HG03196 (cell line): Measurements from ENCODE around the gene ACAP2.
"Not testable (repeated sequence)": the region's sequence is repeated elsewhere in the genome, so short reads cannot be mapped to it uniquely, and the experiment has no call there.

Experiments
- ATAC-seq: cut with Tn5 transposase; IDR thresholded peaks from one replicate; pipeline ENCODE4 v1.9.1; 2021; ENCODE audit not compliant: unreplicated experiment

ACAP2 gene

GRCh38 chr3:195443391-195443989 lies 670 bp upstream of the ACAP2 start:
- no peak for ATAC-seq

- ATAC-seq = peak; percentile 8
Observed at GRCh38 chr3:195441992-195442572, 738 bp downstream of the ACAP2 start.

GRCh38 chr3:195441476-195441991 lies 1.3 kb downstream of the ACAP2 start:
- ATAC-seq = no peak

GRCh38 chr3:195441051-195441450 lies 1.8 kb downstream of the ACAP2 start:
- no peak for ATAC-seq

GRCh38 chr3:195440379-195440778 lies 2.4 kb downstream of the ACAP2 start:
- no peak for ATAC-seq

- ATAC-seq = no peak
Observed at GRCh38 chr3:195438371-195438770, 4.4 kb downstream of the ACAP2 start.

GRCh38 chr3:195425849-195426248 lies 17.0 kb downstream of the ACAP2 start:
- ATAC-seq = no peak

- no peak for ATAC-seq
Observed at GRCh38 chr3:195423818-195424217, 19.0 kb downstream of the ACAP2 start.

GRCh38 chr3:195421400-195421799 lies 21.4 kb downstream of the ACAP2 start:
- no peak for ATAC-seq

- no peak for ATAC-seq
Observed at GRCh38 chr3:195416795-195417194, 26.0 kb downstream of the ACAP2 start.

- ATAC-seq = no peak
Observed at GRCh38 chr3:195411836-195412235, 31.0 kb downstream of the ACAP2 start.

- no peak for ATAC-seq
Observed at GRCh38 chr3:195410546-195410945, 32.3 kb downstream of the ACAP2 start.

- no peak for ATAC-seq
Observed at GRCh38 chr3:195407531-195408409, 35.0 kb downstream of the ACAP2 start.

- ATAC-seq = no peak
Observed at GRCh38 chr3:195405651-195406050, 37.2 kb downstream of the ACAP2 start.

GRCh38 chr3:195403841-195404408 lies 38.9 kb downstream of the ACAP2 start:
- no peak for ATAC-seq

GRCh38 chr3:195403244-195403643 lies 39.6 kb downstream of the ACAP2 start:
- no peak for ATAC-seq

- ATAC-seq = no peak
Observed at GRCh38 chr3:195401943-195402342, 40.9 kb downstream of the ACAP2 start.

GRCh38 chr3:195398460-195398859 lies 44.4 kb downstream of the ACAP2 start:
- ATAC-seq = not testable (repeated sequence)

GRCh38 chr3:195397524-195397923 lies 45.3 kb downstream of the ACAP2 start:
- ATAC-seq = no peak

- ATAC-seq = no peak
Observed at GRCh38 chr3:195395208-195395816, 47.5 kb downstream of the ACAP2 start.

GRCh38 chr3:195394700-195395099 lies 48.1 kb downstream of the ACAP2 start:
- ATAC-seq = no peak
